HG03378 (cell line): ENCODE results near the gene GNAI2.
"Not testable (repeated sequence)": the region's sequence is repeated elsewhere in the genome, so short reads cannot be mapped to it uniquely, and the experiment has no call there.

Experiments used
- ATAC-seq: cut with Tn5 transposase; IDR thresholded peaks from one replicate; pipeline ENCODE4 v1.9.1; 2021; ENCODE audit warnings: mild to moderate bottlenecking, moderate library complexity; ENCODE audit not compliant: unreplicated experiment

The GNAI2 gene

DNA sequence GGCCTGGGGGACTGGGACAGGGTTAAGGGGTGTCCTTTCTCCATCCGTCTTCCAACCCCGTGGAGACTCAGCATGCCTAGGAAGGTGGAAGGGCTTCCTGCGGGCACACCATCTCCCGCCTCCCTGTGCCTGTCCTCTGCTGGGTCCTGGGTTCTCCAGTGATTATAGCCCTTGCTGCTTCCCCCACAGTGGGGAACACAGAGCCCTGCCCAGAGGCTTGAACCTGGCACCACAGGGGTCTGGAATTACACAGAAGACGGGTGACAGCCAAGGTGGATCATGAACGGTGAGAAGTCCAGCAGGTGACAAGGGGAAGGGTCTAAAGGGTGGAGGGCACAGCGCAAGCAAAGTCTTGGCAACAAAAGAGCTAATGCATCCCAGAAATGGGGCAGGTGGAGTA, 26.8 kb downstream of the GNAI2 start:
- ATAC-seq, result no peak

DNA sequence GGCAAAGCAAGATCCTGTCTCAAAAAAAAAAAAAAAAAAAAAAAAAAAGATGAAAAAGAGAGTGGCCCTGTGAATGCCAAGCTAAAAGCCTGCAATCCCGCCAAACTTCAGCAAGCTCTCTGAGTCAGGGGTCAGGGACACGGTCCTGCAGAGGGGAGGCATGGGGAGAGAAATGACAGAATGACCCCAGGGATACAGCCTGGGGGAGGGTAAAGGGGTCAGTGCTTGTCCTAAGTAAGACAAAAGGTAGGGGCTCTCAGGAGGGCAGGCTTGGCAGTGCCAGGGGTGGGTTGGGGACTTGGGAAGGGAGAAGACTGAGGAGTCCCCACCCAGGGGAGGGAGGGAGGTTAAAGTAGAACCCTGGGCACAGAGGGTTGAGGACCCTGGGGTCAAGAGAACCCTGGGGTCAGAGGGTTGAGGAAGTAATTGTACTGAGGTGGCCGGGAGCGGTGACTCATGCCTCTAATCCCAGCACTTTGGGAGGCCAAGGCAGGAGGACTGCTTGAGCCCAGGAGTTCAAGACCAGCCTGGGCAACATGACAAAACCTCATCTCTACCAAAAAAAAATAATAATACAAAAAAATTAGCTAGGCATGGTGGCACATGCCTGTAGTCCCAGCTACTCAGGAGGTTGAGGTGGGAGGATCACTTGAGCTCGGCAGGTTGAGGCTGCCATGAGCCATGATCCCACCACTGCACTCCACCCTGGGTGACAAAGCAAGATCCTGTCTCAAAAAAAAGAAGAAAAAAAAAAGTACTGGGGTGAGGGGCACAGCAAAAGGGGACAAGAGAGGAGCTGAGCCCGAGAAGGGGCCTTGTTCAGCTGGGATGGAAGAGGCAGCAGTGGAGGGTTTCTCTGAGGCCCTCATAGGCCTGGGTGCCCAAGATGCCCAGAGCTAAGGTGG, 27.7 kb downstream of the GNAI2 start:
- ATAC-seq, result no peak

DNA sequence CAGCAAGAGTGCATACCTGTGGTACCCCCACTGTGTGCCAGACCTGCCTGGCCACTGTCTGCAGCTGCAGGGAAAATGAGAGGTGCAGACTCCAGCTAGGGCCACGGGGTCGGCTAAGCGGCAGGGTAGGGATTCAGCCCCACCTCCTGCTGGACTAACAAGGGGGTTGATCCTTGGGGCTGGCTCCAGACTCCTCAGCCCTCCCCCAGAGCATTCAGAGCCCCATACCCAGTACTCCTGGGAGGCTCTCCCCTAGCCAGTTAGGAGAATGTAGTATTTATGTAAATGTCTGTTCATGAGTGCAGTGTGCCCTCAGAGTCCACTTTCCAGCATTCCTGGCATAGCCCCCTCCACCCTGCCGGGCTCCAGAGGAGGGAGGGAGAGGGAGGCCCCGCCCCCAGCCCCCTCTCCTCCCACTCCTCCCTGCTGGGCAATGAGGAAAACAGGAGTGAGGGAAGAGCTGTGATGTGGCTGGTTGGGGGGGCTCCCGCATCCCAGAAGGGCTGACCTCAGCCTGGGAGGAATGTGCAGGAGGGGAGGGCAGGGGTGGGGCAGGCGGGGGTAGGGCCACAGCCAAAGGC, 28.5 kb downstream of the GNAI2 start:
- ATAC-seq, result no peak

DNA sequence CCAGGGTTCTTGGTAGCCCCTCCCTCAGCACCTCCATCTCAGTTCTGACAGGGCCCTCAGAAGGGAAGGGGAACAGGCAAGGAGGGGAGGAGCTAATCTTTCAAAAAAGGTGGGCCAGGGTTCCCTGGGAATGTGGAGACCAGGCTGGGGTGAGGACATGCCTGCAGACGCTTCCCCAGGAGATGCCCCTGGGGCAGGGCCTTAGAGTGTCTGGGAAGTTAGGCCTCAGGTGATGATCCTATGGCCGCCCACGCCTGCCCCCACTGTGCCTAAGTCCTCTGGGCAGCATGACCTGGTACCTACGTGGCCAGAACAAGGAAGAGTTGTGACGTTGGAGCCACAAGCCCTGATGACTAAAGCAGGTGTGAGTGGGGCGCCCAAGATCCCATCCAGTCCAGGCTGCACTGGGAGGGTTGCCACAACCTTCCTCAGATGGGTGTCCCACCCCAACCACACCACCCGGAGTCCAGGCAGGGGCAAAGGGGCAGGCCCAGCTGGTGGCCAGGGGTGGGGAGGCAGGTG, 29.0 kb downstream of the GNAI2 start:
- ATAC-seq, result no peak

DNA sequence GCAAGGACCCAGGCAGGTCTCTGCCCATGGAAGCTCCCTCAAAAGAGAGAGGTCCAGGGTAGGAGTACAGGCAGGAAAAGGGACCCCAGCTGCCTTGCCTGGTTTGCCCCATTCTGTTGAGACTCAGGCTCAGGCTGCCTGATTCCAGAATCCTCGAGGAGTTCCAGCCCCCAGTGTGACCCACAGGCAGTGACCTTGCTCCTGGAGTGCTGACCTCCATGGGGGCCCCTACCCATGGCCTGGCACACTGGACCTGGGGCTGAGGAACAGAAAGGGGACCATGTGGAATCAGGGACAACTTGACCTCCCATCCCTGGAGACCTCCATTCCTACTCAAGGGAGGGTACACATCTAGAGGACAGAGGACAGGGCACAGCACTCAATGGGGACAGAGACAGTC, 29.6 kb downstream of the GNAI2 start:
- no peak for ATAC-seq

DNA sequence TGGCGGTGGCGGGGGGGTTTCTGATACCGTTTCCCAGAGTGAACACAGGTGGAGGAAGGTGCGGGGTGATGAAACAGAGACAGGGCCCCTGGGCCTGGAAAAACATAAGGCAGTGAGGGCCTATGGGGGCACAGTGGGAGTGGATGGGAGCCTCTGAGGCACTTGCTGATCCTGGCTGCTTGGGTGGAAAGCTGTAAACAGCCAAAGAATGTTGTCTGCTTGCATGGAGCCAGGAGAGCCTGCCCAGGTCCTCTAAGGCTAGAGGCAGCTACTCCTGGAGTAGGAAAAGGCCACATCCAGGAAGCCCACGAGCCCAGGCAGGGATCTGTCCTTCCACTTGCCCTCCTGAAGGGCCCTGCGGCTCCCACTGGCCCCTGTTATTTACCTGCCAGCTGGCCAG, 30.0 kb downstream of the GNAI2 start:
- ATAC-seq, result no peak

DNA sequence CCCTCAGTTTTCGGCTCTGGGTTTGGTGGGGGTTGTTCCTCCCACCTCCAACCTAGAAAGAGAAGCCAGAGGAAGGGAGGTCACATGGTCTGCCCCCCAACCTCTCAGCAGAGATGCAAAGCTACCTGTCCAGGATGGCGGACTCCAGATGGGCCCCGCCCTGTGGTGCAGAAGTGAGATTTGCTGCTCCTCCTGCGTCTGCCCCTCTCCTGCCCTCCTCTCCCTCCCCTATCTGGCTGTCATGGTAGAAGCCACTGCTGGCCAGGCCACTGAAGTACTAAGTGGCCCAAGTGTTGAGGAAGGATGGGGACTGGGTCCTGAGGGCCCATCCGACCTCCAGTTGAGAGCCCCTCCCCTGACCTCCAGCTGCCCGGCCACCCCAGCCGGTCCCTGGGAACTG, 30.8 kb downstream of the GNAI2 start:
- no peak for ATAC-seq

DNA sequence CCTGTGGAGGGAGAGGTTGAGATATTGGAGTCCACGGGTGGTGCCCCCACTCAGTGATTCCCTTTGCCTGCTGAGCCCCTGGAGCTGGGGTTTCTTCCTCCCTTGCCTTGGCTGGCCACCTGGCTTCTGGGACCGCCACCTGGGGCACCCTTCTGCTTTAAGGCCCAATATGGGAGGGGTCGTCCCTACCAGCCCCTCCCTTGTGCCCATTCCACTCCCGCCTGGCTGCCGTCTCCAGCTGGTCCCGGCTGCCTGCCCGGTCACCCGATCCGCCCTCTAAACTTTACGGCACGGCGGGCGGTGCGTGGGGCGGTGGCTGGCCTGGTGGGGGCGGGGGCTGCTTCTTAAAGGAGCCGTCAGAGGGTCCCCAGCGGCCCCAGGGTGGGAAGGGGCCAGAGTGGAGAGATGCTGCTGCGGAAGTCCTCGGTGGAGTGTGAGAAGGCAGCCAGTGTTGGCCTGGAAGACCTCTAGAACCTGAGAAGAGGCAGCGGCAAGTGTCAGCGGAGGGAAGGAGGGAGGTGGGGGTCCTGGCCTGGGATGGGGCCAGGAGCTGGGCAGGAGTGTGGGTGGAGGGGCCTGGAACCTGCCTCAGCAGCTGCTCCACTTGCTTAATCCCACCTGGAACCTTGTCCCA, 31.4 kb downstream of the GNAI2 start:
- ATAC-seq, result no peak

DNA sequence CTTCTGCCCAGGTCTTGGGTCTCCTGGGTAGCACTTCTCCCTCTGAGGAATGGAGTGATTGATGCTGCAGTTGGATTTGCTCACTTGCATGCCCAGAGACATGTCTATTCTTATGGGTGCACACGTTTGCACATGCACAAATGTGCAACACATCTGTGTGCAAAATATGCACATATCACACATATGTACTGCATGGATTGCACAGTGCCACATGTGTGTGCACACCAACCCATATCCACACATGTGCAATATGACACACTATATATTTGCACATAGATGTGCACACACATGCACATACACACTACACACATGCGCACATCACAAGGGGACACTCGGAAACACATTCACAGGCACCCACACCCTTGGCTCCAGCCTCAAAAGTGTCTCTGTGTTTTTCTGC, 32.3 kb downstream of the GNAI2 start:
- no peak for ATAC-seq

DNA sequence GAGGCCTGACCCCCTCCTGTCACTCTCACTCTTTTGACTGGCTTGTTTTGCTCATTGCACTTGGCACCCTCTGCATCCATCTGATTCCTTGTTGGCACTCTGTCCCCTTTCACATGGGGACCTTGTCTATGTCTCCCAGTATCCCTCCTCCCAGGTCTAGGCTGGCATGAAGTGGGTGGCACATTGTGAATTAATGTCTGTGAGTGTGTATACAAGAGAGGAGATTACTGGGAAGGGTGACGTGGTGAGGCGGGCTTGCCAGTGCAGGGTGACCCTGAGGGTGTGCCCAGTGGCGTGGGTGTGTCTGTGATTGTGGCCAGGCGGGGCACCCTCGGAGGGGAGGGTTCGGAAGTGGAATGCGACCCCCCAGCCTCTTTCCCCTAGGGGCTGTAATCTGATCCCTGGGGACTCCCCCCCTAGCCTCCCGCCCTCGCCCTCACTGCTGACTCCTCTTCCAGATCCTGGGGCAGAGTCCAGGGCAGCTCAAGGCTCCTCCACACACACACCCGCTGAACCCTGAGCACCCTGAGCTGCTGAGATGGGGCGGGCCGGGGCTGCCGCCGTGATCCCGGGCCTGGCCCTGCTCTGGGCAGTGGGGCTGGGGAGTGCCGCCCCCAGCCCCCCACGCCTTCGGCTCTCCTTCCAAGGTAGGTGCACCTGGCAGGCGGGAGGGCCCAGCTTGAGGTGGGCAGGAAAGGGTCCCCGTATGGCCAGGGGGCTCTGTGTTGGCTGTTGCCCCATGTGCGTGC, 32.9 kb downstream of the GNAI2 start, which contains the start of gene SEMA3B:
Gene SEMA3B (plus strand): TSS at position 445 of the 749 bp plus-strand sequence. CDS start 94 bp downstream, at position 539.
- ATAC-seq, result no peak

DNA sequence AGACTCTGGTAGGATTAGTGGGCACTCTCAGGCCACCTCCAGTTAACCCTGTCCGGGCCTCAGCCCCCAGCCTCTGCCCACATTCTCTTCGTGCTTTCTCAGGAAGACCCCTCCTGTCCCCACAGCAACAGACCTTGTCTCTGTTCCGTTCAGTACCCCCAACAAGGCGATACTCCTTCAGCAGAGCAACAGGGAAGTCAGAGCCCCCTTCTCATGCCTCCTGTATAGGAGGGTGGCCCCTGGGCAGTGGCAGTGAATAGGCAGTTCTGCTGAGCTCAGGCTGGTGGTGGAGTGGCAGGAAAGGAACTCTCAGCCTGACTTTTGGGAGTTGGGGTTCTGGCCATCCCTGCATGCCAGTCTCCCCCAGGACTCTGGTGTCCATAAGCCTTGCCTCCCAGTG, 33.5 kb downstream of the GNAI2 start:
- no peak for ATAC-seq

DNA sequence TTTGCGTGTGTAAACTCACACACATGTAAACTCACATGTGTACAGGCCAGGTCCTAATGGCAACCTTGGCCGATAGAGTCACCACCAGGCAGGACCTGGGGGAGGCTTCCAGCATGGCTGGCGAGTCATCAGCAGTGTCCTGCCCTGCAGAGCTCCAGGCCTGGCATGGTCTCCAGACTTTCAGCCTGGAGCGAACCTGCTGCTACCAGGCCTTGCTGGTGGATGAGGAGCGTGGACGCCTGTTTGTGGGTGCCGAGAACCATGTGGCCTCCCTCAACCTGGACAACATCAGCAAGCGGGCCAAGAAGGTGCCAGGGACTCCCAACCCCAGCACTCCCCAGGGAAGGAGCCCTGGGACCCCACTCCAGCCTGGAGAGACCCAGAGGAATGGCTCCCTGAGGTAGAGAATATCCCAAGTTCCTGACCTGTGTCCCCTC, 34.0 kb downstream of the GNAI2 start:
- ATAC-seq, result no peak

DNA sequence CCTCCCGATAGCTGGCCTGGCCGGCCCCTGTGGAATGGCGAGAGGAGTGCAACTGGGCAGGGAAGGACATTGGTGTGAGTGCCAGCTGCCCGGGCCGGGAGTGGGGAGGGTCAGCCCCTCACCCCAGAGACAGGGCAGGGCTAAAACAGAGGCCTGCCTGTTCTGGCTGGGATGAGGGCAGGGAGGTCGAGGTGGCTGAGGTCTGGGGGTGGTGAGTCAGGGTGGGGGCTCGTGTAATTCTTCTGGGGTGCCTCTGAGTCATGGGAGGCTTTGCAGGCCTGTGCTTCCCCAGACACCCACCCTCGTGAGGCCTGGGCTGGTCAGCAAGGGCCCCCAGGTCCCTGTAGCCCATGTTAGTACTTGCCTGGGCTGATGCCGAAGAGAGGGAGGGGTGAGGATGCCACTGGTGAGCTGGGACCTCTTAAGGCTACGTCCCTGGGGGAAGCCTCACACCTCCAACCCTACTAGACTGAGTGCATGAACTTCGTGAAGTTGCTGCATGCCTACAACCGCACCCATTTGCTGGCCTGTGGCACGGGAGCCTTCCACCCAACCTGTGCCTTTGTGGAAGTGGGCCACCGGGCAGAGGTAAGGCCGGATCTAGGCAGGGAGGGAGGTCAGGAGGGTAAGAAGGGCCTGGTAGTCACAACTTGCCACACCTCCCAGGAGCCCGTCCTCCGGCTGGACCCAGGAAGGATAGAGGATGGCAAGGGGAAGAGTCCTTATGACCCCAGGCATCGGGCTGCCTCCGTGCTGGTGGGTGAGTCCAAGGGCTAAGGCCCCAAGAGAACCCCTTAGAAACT, 34.6 kb downstream of the GNAI2 start:
- no peak for ATAC-seq

DNA sequence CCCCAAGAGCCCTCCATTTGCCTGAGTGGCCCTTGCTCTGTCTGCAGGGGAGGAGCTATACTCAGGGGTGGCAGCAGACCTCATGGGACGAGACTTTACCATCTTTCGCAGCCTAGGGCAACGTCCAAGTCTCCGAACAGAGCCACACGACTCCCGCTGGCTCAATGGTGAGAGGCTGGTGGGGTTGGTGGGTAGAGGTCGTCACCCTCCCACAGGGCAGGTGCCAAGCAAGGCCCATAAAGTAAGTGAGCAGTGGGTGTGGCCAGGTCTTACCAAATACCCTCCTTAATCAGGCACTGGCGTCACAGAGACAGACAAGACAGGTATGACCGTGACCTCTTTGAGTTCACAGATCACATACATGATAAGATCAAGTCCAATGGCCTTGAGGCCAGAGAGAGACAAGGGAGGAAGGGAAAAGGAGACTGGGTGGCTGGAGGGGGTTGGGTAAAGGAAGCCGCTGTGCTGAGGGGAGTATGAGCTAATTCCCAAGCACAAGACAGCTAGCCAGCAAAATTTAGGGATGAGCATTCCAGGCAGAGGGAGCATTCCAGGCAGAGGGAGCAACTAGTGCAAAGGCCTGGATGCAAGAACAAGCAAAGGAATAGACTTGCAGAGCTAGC, 35.4 kb downstream of the GNAI2 start:
- no peak for ATAC-seq

DNA sequence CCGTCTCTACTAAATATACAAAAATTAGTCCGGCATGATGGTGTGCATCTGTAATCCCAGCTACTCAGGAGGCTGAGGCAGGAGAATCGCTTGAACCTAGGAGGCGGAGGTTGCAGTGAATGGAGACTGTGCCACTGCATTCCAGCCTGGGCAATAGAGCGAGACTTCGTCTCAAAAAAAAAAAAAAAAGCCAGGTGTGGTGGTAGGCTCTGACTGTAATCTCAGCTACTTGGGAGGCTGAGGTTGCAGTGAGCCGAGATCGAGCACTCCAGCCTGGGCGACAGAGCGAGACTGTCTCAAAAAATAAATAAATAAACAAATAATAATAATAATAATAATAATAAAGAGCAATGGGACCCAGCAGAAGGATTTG, 36.5 kb downstream of the GNAI2 start:
- not testable (repeated sequence) for ATAC-seq

DNA sequence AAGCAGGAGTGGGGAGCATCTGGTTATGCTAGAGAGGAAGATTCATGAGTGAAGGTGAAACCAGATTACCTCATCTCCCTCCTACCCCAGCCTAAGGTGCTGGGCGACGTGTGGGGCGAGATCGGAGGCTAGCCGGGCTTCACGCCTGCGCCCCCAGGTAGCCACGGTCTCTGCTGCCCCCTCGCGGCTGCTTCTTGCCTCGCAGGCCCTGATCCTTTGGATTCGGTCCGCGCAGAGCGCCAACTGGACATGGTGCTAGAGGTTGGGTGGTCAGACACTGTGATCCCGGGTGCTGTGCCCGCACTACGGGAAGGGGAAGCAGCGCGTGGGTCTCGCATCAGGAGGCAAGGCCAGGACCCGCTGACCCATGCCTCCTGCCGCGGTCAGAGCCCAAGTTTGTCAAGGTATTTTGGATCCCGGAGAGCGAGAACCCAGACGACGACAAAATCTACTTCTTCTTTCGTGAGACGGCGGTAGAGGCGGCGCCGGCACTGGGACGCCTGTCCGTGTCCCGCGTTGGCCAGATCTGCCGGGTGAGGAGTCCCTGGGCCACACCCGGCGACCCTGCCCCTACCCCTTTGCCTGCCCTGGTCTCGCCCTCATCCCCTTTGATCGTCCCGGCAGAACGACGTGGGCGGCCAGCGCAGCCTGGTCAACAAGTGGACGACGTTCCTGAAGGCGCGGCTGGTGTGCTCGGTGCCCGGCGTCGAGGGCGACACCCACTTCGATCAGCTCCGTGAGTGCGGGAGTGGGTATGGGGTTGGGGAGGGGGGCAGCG, 37.1 kb downstream of the GNAI2 start:
- peak; percentile 75 for ATAC-seq

DNA sequence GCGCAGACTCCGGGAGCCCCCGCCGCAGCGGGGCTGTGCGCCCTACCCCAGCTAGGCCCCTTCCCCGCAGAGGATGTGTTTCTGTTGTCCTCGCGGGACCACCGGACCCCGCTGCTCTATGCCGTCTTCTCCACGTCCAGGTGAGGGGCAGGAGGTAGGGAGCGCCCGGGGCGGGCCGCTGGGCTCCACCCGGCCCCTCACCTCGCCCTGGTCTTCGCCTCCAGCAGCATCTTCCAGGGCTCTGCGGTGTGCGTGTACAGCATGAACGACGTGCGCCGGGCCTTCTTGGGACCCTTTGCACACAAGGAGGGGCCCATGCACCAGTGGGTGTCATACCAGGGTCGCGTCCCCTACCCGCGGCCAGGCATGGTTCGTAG, 37.7 kb downstream of the GNAI2 start:
- no peak for ATAC-seq

DNA sequence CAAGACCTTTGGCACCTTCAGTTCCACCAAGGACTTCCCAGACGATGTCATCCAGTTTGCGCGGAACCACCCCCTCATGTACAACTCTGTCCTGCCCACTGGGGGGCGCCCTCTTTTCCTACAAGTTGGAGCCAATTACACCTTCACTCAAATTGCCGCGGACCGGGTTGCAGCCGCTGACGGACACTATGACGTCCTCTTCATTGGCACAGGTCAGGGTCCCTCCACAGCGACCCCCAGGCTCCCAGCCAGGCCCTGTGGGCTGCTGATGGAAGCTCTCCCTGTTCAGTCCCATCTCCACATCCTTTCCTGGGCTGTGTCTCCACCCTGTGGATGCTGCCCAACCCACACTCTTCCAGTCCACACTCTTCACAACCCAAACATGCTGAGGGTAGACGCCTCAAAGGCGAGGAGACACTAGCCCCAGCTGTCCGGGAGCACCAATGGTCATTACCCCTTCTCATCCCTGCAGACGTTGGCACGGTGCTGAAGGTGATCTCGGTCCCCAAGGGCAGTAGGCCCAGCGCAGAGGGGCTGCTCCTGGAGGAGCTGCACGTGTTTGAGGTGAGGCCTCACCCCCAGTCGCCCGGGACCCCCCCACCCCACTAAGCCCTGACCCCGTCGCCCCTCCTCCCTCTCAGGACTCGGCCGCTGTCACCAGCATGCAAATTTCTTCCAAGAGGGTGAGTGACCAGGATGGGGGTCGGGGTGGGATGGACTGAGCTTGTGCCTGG, 38.5 kb downstream of the GNAI2 start:
- ATAC-seq, result no peak
